GM12891 (cell line): Measurements from ENCODE around the gene ARID1B.
A peak's percentile ranks its signal among the peaks of the same experiment; 100 is the strongest.

Experiments used
- DNase-seq: peaks from one replicate; pipeline ENCODE4 v3.0.0; 2011; ENCODE audit warnings: low spot score; ENCODE audit not compliant: insufficient read length
- FAIRE-seq: peaks from 2 replicates; lab custom pipeline; 2011; peaks lifted over from hg19 to GRCh38; lab: Jason Lieb, UNC
- PAX5 ChIP-seq: IDR thresholded peaks from 2 replicates; pipeline ENCODE4 v1.6.1; 2011; ENCODE audit warnings: low read length, moderate library complexity, mild to moderate bottlenecking; ENCODE audit not compliant: insufficient read depth, severe bottlenecking
- POLR2A ChIP-seq: IDR thresholded peaks from 2 replicates; pipeline ENCODE4 v1.6.1; 2011; ENCODE audit warnings: low read depth, low read length, control low read depth
- POLR2AphosphoS5 ChIP-seq: IDR thresholded peaks from 2 replicates; pipeline ENCODE4 v1.6.1; 2011; ENCODE audit warnings: low read depth, low read length, control low read depth
- POU2F2 ChIP-seq: IDR thresholded peaks from 2 replicates; pipeline ENCODE4 v1.6.1; 2011; ENCODE audit warnings: low read depth, mild to moderate bottlenecking, control low read depth, low read length, moderate library complexity
- SPI1 ChIP-seq: IDR thresholded peaks from 2 replicates; pipeline ENCODE4 v1.6.1; 2011; ENCODE audit warnings: low read depth, low read length, control low read depth
- TAF1 ChIP-seq: IDR thresholded peaks from 2 replicates; pipeline ENCODE4 v1.6.1; 2011; ENCODE audit warnings: low read depth, low read length, control low read depth

The ARID1B gene

DNA sequence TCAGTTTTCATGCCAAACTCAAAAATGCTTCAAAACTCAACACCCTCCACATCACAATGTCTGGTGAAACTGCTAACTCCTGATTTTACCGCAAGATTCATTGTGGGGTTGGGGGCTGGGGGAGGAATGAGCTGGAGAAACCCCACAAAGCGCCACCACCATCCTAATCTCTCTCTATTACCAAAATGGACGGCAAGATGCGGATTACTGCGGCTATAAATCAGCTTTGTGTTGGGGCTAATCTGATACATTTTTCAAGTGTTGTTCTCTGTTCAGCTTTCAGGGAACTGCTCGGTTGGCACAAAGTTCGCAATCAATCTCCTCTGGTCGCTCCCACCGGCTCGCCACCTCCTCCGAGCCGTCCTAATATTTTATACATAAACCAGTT is 462.5 kb downstream of the ARID1B start:
- FAIRE-seq (no peak), DNase-seq (no peak)
- no peak for TF ChIP-seq POLR2AphosphoS5
- no peak for TF ChIP-seq TAF1
- no peak for TF ChIP-seq PAX5
- TF ChIP-seq POU2F2, result no peak
- TF ChIP-seq SPI1, result no peak
- no peak for TF ChIP-seq POLR2A

DNA sequence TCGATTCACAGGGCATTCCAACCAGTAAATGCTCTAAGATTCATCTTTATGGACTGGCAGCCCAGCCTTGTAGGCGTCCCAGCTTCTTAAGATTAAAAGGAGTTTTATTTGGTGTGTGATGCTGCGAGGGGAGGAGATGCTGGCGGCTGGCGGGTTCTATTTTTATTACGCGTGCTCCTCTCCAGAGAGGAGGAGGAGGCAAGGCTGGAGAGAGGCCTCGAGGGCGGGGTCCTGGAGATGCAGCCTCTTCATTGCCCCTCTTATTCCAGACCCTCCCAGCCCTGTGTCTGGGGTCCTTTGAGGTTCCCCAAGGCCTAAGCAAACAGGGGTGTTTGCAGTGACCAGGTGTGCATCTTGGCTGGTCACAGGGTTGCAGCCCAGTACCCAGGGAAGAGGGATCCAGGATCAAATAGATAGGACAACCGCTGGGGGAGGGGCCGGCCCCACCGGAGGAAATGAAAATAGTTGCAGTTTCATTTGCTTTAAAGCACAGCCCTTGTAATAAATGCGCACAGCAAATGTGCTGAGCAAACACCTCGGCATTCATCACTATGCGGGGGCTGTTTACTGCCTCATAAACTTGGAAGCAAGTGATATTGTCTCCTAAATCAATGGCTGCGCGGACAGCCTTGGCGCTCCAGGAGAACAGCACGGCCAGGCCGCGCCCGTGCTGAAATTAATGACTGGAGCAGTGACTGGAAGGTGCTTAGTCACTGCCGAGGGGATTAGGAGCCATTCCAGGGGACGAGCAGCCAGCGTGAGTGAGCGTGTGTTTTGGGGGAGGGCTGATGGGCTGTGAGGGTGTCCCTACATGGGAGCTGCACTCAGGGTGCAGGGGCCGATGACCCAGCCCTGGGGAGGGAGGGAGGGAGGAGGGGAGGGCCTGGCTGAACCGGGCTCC is 463.1 kb downstream of the ARID1B start:
- DNase-seq, result no peak
- TF ChIP-seq PAX5 (no peak), POLR2A (no peak), POLR2AphosphoS5 (no peak), SPI1 (no peak), TAF1 (no peak), POU2F2 (no peak)
- FAIRE-seq, result peak; percentile 33

DNA sequence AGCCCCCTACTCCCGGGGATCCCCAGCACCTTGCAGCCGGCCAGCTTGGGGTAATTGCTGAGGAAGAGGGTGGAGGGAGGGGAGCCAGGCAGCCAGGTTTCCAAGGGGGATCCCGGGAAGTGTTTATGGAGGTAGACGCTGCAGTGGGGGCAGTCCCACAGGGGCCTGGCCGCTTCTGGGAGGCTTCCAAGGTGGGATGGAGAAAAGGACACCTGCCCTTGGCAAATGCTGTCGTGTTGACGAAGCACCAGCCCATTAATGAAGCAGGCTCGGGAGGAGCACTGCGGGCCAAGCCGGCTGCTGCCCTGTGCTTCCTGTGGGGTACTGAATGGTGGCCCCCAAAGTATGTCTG is 463.8 kb downstream of the ARID1B start:
- no peak for DNase-seq
- TF ChIP-seq SPI1 (no peak), POLR2A (no peak)
- FAIRE-seq, result no peak

DNA sequence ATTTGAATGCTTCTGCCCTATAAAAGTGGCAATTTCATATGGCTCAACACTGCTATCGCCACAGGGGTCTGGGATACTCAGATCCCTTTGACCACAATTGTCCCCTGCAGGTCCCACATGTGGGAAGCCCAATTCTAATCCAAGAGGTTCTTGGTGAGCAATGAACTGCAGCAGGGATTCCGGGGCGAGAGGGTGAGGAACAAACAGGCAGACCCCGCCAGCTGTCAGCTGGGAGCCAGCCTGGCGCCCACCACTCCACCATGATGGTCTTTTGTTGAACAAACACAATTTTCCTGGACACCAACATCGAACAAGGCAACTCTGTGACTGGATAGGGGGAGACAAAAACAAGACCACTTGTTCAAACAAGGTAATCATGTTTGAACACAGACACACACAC is 465.6 kb downstream of the ARID1B start:
- TF ChIP-seq TAF1 (no peak), POU2F2 (no peak), SPI1 (no peak), POLR2A (no peak), PAX5 (no peak), POLR2AphosphoS5 (no peak)
- FAIRE-seq (no peak), DNase-seq (no peak)

DNA sequence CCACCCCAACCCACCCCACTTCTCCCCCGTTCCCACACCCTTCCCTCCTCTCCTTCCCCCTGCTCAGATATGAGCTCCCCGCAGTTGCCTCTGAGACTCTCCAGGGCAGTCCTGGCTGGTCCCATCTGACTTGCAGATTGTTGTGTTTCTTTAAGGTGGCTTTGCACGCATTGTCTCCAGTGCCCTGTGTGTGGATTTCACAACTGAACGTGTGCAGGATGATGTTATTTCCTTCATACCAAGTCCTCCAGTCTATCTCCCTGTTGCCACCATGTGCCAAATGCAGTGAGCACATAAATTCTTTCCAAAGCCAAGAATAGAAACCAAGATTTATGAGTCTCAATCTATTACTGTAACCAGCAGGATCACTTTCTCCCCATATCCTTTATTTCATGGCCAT is 467.0 kb downstream of the ARID1B start:
- FAIRE-seq (no peak), DNase-seq (no peak)
- no peak for TF ChIP-seq PAX5
- no peak for TF ChIP-seq POLR2AphosphoS5
- TF ChIP-seq POLR2A, result no peak
- no peak for TF ChIP-seq TAF1

DNA sequence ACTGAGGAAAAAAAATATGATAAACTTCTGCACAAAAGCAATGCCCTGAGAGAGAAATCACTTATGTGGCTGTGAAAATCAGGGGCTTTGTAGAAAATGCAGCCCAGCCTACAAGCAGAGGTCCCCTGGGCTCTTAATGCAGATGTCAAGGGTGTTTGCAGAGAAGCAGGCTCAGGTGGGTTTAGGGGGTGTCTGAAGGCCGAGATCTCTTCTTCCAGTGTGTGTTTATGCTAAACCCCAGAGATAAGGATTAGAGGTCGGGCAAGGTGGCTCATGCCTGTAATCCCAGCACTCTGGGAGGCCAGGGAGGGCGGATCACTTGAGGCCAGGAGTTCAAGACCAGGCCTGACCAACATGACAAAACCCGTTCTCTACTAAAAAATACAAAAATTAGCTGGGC is 467.6 kb downstream of the ARID1B start:
- no peak for FAIRE-seq

DNA sequence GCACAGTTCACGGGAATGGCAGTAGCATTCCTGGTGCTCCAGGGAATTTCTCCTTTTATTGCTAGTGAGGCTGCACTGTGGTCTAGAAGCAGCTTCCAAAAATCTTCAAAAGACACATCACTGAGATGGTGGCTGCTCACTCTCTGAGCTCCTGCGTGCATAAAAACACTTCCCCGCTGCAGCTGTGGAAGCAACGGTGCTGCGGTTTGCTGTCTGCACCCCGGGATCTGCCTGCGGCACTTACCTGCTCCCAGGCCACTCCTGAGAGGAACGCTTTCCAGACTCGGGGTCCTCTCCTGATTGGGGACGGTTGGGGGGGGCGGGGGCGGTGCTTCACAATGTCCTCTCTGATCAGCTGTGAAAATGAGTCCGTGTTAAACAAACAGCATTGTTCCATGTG is 468.3 kb downstream of the ARID1B start:
- no peak for DNase-seq
- TF ChIP-seq POLR2A, result no peak
- FAIRE-seq, result no peak

More for the DNA sequence above, 467.6 kb downstream of the ARID1B start:
- no peak for DNase-seq
- TF ChIP-seq POLR2A (no peak), TAF1 (no peak), SPI1 (no peak), POU2F2 (no peak)

DNA sequence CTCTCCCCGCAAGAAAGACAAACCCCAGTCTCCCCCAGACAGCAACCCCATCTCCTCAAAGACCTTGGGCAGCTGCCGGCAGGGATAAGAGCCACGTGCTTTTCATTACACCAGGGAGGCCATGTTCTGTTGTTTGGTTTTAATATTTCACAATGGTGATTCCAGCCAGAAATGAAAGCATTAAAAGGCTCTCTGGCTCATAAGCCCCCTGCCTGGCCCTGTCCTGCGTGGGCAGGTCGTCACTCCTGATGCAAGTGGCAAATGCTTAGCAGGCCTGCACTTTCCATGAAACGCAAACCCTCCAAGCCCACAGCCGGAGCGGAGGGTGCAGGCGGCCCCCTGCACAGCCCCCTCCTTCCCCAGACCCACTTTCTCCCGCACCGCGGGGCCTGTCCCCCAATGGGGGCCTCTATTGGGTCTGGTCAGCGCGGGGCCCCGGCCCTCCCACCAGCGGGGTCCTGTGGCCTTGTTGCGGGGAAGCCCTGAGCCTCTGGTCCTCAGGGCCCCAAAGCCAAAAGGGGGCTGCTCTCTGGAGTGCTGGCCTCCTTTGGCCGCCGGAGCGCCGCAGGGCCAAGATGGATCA is 469.0 kb downstream of the ARID1B start:
- TF ChIP-seq POLR2A, result no peak
- no peak for TF ChIP-seq TAF1
- TF ChIP-seq SPI1, result no peak
- TF ChIP-seq PAX5, result no peak
- FAIRE-seq, result no peak
- DNase-seq, result no peak

DNA sequence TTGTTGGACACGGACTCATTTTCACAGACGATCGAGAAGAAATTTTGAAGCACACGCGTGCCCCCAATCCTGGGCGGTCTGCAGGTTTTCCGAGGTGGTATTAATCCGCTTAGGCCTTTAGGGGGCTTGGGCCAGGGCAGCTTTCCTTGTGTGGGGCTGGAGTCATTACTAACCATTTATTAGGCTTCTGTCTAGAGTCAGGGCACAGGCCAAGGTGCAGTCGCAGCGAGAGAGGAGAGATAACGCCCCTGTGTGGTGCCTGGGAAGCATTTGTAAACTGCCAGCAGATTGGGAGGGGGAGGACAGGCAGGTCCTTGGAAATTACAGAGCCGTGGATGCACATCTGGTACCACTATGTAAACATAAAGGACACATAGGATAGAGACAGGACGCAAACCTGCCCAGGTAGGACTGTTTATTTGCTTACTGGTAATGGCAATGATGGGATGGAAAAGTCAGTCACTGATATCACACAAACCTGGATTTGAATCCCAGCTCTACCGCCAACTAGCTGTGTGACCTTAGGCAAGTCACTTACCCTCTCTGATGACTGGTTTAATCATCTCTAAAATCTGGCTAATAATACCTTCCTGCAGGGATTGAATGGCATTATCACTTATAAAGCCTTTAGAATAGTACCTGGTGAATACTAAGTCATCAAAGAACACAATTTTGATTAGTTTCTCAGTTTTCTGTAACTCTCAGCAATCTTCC is 469.8 kb downstream of the ARID1B start:
- DNase-seq, result no peak
- TF ChIP-seq PAX5 (no peak), POLR2AphosphoS5 (no peak), POLR2A (no peak), SPI1 (no peak), TAF1 (no peak), POU2F2 (no peak)
- no peak for FAIRE-seq

DNA sequence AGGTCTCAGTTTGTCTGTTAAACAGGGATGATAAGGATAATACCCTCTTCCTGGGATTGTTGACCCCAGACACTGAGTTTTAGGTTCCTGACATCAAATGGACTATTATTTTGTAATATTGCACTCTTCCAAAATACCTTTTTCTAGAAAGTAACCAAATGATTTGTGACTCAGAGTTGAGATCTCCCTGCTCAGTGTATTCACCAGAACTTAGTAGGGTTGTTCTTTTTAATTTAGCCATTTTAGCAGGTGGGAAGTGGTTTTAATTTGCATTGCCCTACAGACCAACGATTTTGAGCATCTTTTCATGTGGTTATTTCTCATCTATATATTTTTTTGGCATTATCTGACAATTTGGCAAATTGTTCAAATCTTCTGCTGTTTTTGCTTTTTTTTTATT is 471.1 kb downstream of the ARID1B start:
- no peak for FAIRE-seq
- DNase-seq, result no peak
- TF ChIP-seq POLR2AphosphoS5 (no peak), TAF1 (no peak), PAX5 (no peak), POU2F2 (no peak), POLR2A (no peak), SPI1 (no peak)
